Measurements from ENCODE around the gene TMEM131L. TPM values are rescaled to one million over a fixed set of nuclear protein-coding genes. Genes with fewer than 3 reads are reported as not detected.
"Not testable (repeated sequence)": the region's sequence is repeated elsewhere in the genome, so short reads cannot be mapped to it uniquely, and the experiment has no call there.

The TMEM131L gene
- total and polyA plus RNA-seq, 12 donors: 2.7 to 33.6 (median 18.5) TPM

DNA sequence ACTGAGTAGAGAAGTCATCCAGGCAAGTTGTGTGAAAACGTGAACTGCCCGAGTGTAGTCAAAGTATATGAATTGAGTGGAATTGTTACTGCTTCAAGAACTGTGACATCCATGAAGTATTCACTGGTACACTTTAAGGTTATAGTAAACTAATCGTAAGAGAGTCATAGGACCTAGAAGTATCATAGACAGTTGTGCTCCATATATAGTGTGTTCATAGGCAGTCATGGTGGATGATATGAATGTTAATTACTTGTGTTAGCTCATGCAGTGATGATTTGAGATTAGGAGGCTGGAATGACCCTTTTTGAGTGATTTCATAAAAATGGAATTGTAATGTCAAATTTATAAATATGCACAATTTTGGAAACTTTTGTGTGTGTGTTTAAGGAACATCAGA lies 136.6 kb downstream of the TMEM131L start:
- H3K4me1 ChIP-seq: peaks cover 0 to 24% (median 0%) of the 10 kb centered on the region in 9 donors
- H3K27ac ChIP-seq: no peak overlapping the region
- DNase-seq: no peak
- no peaks in the 10 kb centered on the region for H3K27me3 ChIP-seq
- no peak for ATAC-seq
- H3K4me3 ChIP-seq: no peak overlapping the region
- 91 to 94% methylated on average over 3 of the region's 3 CpGs for WGBS, 2 donors
- intact Hi-C loops (cut with DNase I): no loop called here
- H3K9me3 ChIP-seq: no peaks in the 10 kb centered on the region
- TF ChIP-seq, protein P1, sequence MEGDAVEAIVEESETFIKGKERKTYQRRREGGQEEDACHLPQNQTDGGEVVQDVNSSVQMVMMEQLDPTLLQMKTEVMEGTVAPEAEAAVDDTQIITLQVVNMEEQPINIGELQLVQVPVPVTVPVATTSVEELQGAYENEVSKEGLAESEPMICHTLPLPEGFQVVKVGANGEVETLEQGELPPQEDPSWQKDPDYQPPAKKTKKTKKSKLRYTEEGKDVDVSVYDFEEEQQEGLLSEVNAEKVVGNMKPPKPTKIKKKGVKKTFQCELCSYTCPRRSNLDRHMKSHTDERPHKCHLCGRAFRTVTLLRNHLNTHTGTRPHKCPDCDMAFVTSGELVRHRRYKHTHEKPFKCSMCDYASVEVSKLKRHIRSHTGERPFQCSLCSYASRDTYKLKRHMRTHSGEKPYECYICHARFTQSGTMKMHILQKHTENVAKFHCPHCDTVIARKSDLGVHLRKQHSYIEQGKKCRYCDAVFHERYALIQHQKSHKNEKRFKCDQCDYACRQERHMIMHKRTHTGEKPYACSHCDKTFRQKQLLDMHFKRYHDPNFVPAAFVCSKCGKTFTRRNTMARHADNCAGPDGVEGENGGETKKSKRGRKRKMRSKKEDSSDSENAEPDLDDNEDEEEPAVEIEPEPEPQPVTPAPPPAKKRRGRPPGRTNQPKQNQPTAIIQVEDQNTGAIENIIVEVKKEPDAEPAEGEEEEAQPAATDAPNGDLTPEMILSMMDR (IDR thresholded peaks at IDR 0.05): no peak
- H3K36me3 ChIP-seq: peaks cover 0 to 100% (median 44%) of the 10 kb centered on the region in 9 donors

- TF ChIP-seq, protein P1 (IDR thresholded peaks at IDR 0.05): no peak
- ATAC-seq (no peak), DNase-seq (no peak)
- no peaks in the 10 kb centered on the region for H3K9me3 ChIP-seq
- no peak overlapping the region for H3K4me3 ChIP-seq
- no peaks in the 10 kb centered on the region for H3K27me3 ChIP-seq
- peaks cover 0 to 100% (median 39%) of the 10 kb centered on the region in 9 donors for H3K36me3 ChIP-seq
- H3K4me1 ChIP-seq: peaks cover 0 to 24% (median 0%) of the 10 kb centered on the region in 9 donors
- peak overlapping the region in 1 of 10 donors; percentile 30 for H3K27ac ChIP-seq
- intact Hi-C loops (cut with DNase I): no loop called here
- WGBS, 2 donors: 95% methylated on average over 2 of the region's 2 CpGs
These were observed 137.1 kb downstream of the TMEM131L start for GRCh38 chr4:153603258-153603657.

DNA sequence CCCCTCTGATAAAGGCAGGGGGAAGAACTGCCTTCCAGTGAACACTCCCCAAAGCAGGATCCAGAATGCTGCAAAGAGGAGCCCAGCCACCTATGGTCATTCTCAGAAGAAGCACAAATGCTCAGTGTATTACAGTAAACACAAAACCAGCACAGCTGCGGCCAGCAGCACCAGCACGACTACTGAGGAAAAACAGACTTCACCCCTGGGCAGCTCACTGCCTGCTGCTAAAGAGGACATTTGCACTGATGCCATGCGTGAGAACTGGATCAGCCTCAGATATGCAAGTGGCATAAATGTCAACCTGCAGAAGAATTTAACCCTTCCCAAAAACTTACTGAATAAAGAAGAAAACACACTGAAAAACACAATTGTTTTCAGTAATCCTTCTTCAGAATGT lies 137.7 kb downstream of the TMEM131L start:
- Histone ChIP-seq H3K4me3 (no peak overlapping the region), H3K4me1 (peaks cover 0 to 24% (median 0%) of the 10 kb centered on the region in 9 donors), H3K36me3 (peaks cover 0 to 96% (median 34%) of the 10 kb centered on the region in 9 donors), H3K27me3 (no peaks in the 10 kb centered on the region), H3K9me3 (no peaks in the 10 kb centered on the region), H3K27ac (peak overlapping the region in 2 of 10 donors; percentile 30 to 66)
- intact Hi-C loops (cut with DNase I): no loop called here
- no peak for DNase-seq
- TF ChIP-seq, protein P1 (IDR thresholded peaks at IDR 0.05): no peak
- WGBS, 2 donors: 58 to 67% methylated on average over 3 of the region's 3 CpGs
- ATAC-seq: peak in 6 of 8 donors; percentile 52 to 82 (median 70)

- H3K36me3 ChIP-seq: peaks cover 0 to 84% (median 20%) of the 10 kb centered on the region in 9 donors
- H3K27me3 ChIP-seq; intact Hi-C loops (cut with DNase I); H3K9me3 ChIP-seq; H3K4me3 ChIP-seq; DNase-seq; H3K27ac ChIP-seq; ATAC-seq: not testable (repeated sequence)
- peaks cover 0 to 18% (median 0%) of the 10 kb centered on the region in 9 donors for H3K4me1 ChIP-seq
- 77 to 83% methylated on average over 2 of the region's 2 CpGs for WGBS, 2 donors
These were observed 142.9 kb downstream of the TMEM131L start for GRCh38 chr4:153609070-153609469.

GRCh38 chr4:153610623-153611376 lies 144.6 kb downstream of the TMEM131L start:
- no peak for DNase-seq
- H3K27ac ChIP-seq: no peak overlapping the region
- no peaks in the 10 kb centered on the region for H3K9me3 ChIP-seq
- WGBS, 2 donors: 73 to 74% methylated on average over 5 of the region's 5 CpGs
- H3K4me1 ChIP-seq: peaks cover 0 to 11% (median 0%) of the 10 kb centered on the region in 9 donors
- TF ChIP-seq, protein P1 (IDR thresholded peaks at IDR 0.05): no peak
- intact Hi-C loops (cut with DNase I): no loop called here
- no peak for ATAC-seq
- H3K36me3 ChIP-seq: peaks cover 0 to 81% (median 22%) of the 10 kb centered on the region in 9 donors
- H3K4me3 ChIP-seq: no peak overlapping the region
- H3K27me3 ChIP-seq: no peaks in the 10 kb centered on the region
